22Rv1 (cell line): ENCODE data around the gene ILKAP.

Experiments
- CTCF ChIP-seq: fragments of 450-650 bp; IDR thresholded peaks from 2 replicates; pipeline ENCODE4 v1.5.1; 2017; ENCODE audit warnings: mild to moderate bottlenecking
- ZFX ChIP-seq: fragments of 450-650 bp; IDR thresholded peaks from 2 replicates; pipeline ENCODE4 v1.6.1; 2017; ENCODE audit warnings: antibody characterized with exemption, borderline replicate concordance

GRCh38 chr2:238169048-238169707 lies 34.3 kb downstream of the ILKAP start:
- no peak for TF ChIP-seq CTCF
- no peak for TF ChIP-seq ZFX
